Prostate gland (tissue), 2 donors: ENCODE measurements around the gene DEFB132. TPM values are rescaled to one million over a fixed set of nuclear protein-coding genes. Genes with fewer than 3 reads are reported as not detected.
"Not testable (repeated sequence)": the region's sequence is repeated elsewhere in the genome, so short reads cannot be mapped to it uniquely, and the experiment has no call there.

ENCODE experiments used
- DNase-seq: peaks from one replicate; pipeline ENCODE4 v3.0.0-alpha.2; 2019; ENCODE audit warnings: low spot score
- H3K27ac ChIP-seq, 2 donors: fragments of 200-600 bp; sonication (generic); 2 replicates each; pipeline ENCODE4 v1.5.1; 2017 to 2019
- H3K27me3 ChIP-seq: fragments of 200-600 bp; sonication (generic); replicated peaks from 2 replicates; pipeline ENCODE4 v1.5.1; 2019; ENCODE audit not compliant: insufficient read depth
- H3K36me3 ChIP-seq, 2 donors: fragments of 200-600 bp; sonication (generic); 1 replicate in 1 of 2; 2 replicates in 1 of 2; pipeline versions ENCODE4 v1.5.1 to v1.8.1; 2017 to 2019
- H3K4me1 ChIP-seq: fragments of 200-600 bp; sonication (generic); replicated peaks from 2 replicates; pipeline ENCODE4 v1.5.1; 2019
- H3K4me3 ChIP-seq, 2 donors: fragments of 200-600 bp; sonication (generic); 2 replicates each; pipeline ENCODE4 v1.5.1; 2017 to 2019
- H3K9me3 ChIP-seq: fragments of 200-600 bp; sonication (generic); 2 replicates; pipeline ENCODE4 v1.5.1; 2017
- CTCF ChIP-seq, 4 experiments: fragments of 200-600 bp in 2 of 4; fragments of 450-650 bp in 2 of 4; sonication (generic) in 2 of 4; IDR thresholded peaks; 1 replicate in 3 of 4; 2 replicates in 1 of 4; pipeline ENCODE4 v1.5.1; 2016 to 2019; ENCODE audit warnings: antibody characterized with exemption in 4 of 4, mild to moderate bottlenecking in 2 of 4, moderate library complexity in 2 of 4
- POLR2A ChIP-seq: fragments of 450-650 bp; IDR thresholded peaks from one replicate; pipeline ENCODE4 v1.6.1; 2016; ENCODE audit warnings: antibody characterized with exemption, mild to moderate bottlenecking
- POLR2AphosphoS5 ChIP-seq: sonication (generic); formaldehyde crosslinking; IDR thresholded peaks from one replicate; pipeline ENCODE4 v1.6.1; 2017; ENCODE audit warnings: antibody characterized with exemption
- WGBS: methylation state at CpG from one replicate; pipeline ENCODE4 v1.1.5; 2018; 5-methylcytosine and 5-hydroxymethylcytosine counted together
- intact Hi-C: fragments of 100-400 bp; cut with DNase I; formaldehyde crosslinking; loops from one replicate; pipeline ENCODE4 v1.14.2; 2022
- total RNA-seq, 2 donors: library from RNA; depleted of rRNA; stranded (reverse); fragments of >200 nt; gene quantifications; one replicate each; pipeline ENCODE4 v1.1.0, GENCODE V29; 2016

Gene DEFB132
- total RNA-seq, 2 donors from 2014 or later, result 2.2 to 3.3 TPM

- TF ChIP-seq POLR2A (no peak), POLR2AphosphoS5 (no peak), CTCF (IDR thresholded peaks at IDR 0.05) (no peak)
- Histone ChIP-seq H3K36me3 (no peaks in the 10 kb centered on the region), H3K4me1 (no peaks in the 10 kb centered on the region), H3K27me3 (no peaks in the 10 kb centered on the region), H3K4me3 (no peak overlapping the region), H3K9me3 (no peaks in the 10 kb centered on the region), H3K27ac (no peak overlapping the region)
- intact Hi-C loops, result no loop called here
- 88% methylated on average over 2 of the region's 2 CpGs for WGBS
- DNase-seq, result no peak
Observed at GRCh38 chr20:242905-243304, 14.6 kb upstream of the DEFB132 start.

GRCh38 chr20:251354-251753 lies 6.2 kb upstream of the DEFB132 start:
- Histone ChIP-seq H3K27ac (no peak overlapping the region), H3K27me3 (no peaks in the 10 kb centered on the region), H3K4me3 (no peak overlapping the region), H3K9me3 (no peaks in the 10 kb centered on the region), H3K4me1 (peaks cover 5% of the 10 kb centered on the region), H3K36me3 (no peaks in the 10 kb centered on the region)
- TF ChIP-seq POLR2AphosphoS5 (peak; percentile 5), CTCF (IDR thresholded peaks at IDR 0.05) (no peak)
- WGBS, result 33% methylated on average over 2 of the region's 2 CpGs
- DNase-seq, result no peak
- intact Hi-C loops, result no loop called here

GRCh38 chr20:252801-253200 lies 4.7 kb upstream of the DEFB132 start:
- intact Hi-C loops, result no loop called here
- Histone ChIP-seq H3K4me3 (no peak overlapping the region), H3K9me3 (no peaks in the 10 kb centered on the region), H3K36me3 (no peaks in the 10 kb centered on the region), H3K27ac (no peak overlapping the region), H3K27me3 (no peaks in the 10 kb centered on the region), H3K4me1 (peaks cover 5% of the 10 kb centered on the region)
- 78% methylated on average over 2 of the region's 2 CpGs for WGBS
- DNase-seq, result no peak
- no peak for TF ChIP-seq POLR2AphosphoS5
- no peak for TF ChIP-seq CTCF (IDR thresholded peaks at IDR 0.05)
- TF ChIP-seq POLR2A, result no peak

GRCh38 chr20:253447-253846 lies 4.1 kb upstream of the DEFB132 start:
- H3K4me1 ChIP-seq, intact Hi-C loops, H3K9me3 ChIP-seq, H3K4me3 ChIP-seq, DNase-seq, H3K36me3 ChIP-seq, H3K27me3 ChIP-seq, H3K27ac ChIP-seq: not testable (repeated sequence)
- WGBS, result 22% methylated on average over 6 of the region's 6 CpGs

- no peaks in the 10 kb centered on the region for H3K4me1 ChIP-seq
- no peak for TF ChIP-seq POLR2AphosphoS5
- TF ChIP-seq POLR2A, result no peak
- TF ChIP-seq CTCF (IDR thresholded peaks at IDR 0.05), result no peak
- no peak for DNase-seq
- H3K36me3 ChIP-seq, result no peaks in the 10 kb centered on the region
- H3K9me3 ChIP-seq, result no peaks in the 10 kb centered on the region
- no peak overlapping the region for H3K4me3 ChIP-seq
- H3K27me3 ChIP-seq, result no peaks in the 10 kb centered on the region
- intact Hi-C loops, result no loop called here
- peak overlapping the region in 1 of 2 donors; percentile 56 for H3K27ac ChIP-seq
- 68% methylated on average over 4 of the region's 4 CpGs for WGBS
Observed at GRCh38 chr20:258269-258858, 840 bp downstream of the DEFB132 start.
